Trophoblast cell (in vitro differentiated cells and primary cell): ENCODE results near the gene KIF18B.

ENCODE experiments used
- DNase-seq, 2 donors: peaks; one replicate each; pipeline ENCODE4 v3.0.0-alpha.2; 2016
- H2AFZ ChIP-seq: 2 replicates; pipeline ENCODE4 v1.6.1; 2013; ENCODE audit warnings: low read length, moderate library complexity, mild to moderate bottlenecking; ENCODE audit not compliant: insufficient read depth, poor library complexity
- H2AK5ac ChIP-seq: 2 replicates; pipeline ENCODE4 v1.6.1; 2013; ENCODE audit warnings: mild to moderate bottlenecking, low read length
- H2BK120ac ChIP-seq: 2 replicates; pipeline ENCODE4 v1.6.1; 2013; ENCODE audit warnings: low read length, mild to moderate bottlenecking, moderate library complexity; ENCODE audit not compliant: insufficient read depth, poor library complexity
- H2BK12ac ChIP-seq: 2 replicates; pipeline ENCODE4 v1.6.1; 2013; ENCODE audit warnings: mild to moderate bottlenecking, low read length, moderate library complexity
- H2BK5ac ChIP-seq: 2 replicates; pipeline ENCODE4 v1.6.1; 2013; ENCODE audit warnings: low read length, low read depth, moderate library complexity, mild to moderate bottlenecking; ENCODE audit not compliant: poor library complexity
- H3K14ac ChIP-seq: 2 replicates; pipeline ENCODE4 v1.6.1; 2013; ENCODE audit warnings: mild to moderate bottlenecking, low read length
- H3K18ac ChIP-seq: 2 replicates; pipeline ENCODE4 v1.6.1; 2013; ENCODE audit warnings: mild to moderate bottlenecking, low read length
- H3K23ac ChIP-seq: 2 replicates; pipeline ENCODE4 v1.6.1; 2013; ENCODE audit warnings: low read length
- H3K27ac ChIP-seq: 2 replicates; pipeline ENCODE4 v1.5.1; 2013; ENCODE audit warnings: low read depth, mild to moderate bottlenecking, inconsistent platforms, low read length, moderate library complexity
- H3K27me3 ChIP-seq: 2 replicates; pipeline ENCODE4 v1.6.1; 2013; ENCODE audit warnings: inconsistent platforms, mild to moderate bottlenecking, low read length, moderate library complexity; ENCODE audit not compliant: insufficient read depth
- H3K36me3 ChIP-seq, 2 experiments: 1 replicate in 1 of 2; 2 replicates in 1 of 2; pipeline ENCODE4 v1.6.1; 2013; ENCODE audit warnings: low read length in 2 of 2, mild to moderate bottlenecking in 2 of 2, moderate library complexity in 1 of 2; ENCODE audit not compliant: insufficient read depth in 2 of 2, control insufficient read depth in 1 of 2
- H3K4ac ChIP-seq: 2 replicates; pipeline ENCODE4 v1.6.1; 2013; ENCODE audit warnings: low read depth, mild to moderate bottlenecking, low read length, moderate library complexity
- H3K4me1 ChIP-seq, 2 experiments: 1 replicate in 1 of 2; 2 replicates in 1 of 2; pipeline ENCODE4 v1.6.1; 2013; ENCODE audit warnings: low read length in 2 of 2, mild to moderate bottlenecking in 2 of 2, moderate library complexity in 1 of 2; ENCODE audit not compliant: insufficient read depth in 2 of 2, control insufficient read depth in 1 of 2
- H3K4me2 ChIP-seq: 2 replicates; pipeline ENCODE4 v1.6.1; 2013; ENCODE audit warnings: inconsistent platforms, mild to moderate bottlenecking, low read length, moderate library complexity
- H3K4me3 ChIP-seq: 2 replicates; pipeline ENCODE4 v1.5.1; 2013; ENCODE audit warnings: mild to moderate bottlenecking, low read depth, low read length, inconsistent platforms
- H3K79me1 ChIP-seq: one replicate; pipeline ENCODE4 v1.6.1; 2013; ENCODE audit warnings: low read length
- H3K79me2 ChIP-seq: 2 replicates; pipeline ENCODE4 v1.6.1; 2013; ENCODE audit warnings: low read length, mild to moderate bottlenecking; ENCODE audit not compliant: control insufficient read depth, insufficient read depth, poor library complexity
- H3K9ac ChIP-seq: 2 replicates; pipeline ENCODE4 v1.6.1; 2013; ENCODE audit warnings: mild to moderate bottlenecking, low read length
- H3K9me3 ChIP-seq: 2 replicates; pipeline ENCODE4 v1.6.1; 2013; ENCODE audit warnings: low read depth, mild to moderate bottlenecking, control low read depth, inconsistent platforms, low read length; ENCODE audit not compliant: insufficient read depth
- H4K12ac ChIP-seq: 2 replicates; pipeline ENCODE4 v1.6.1; 2013; ENCODE audit warnings: low read depth, mild to moderate bottlenecking, low read length, moderate library complexity
- H4K8ac ChIP-seq: 2 replicates; pipeline ENCODE4 v1.6.1; 2013; ENCODE audit warnings: low read depth, mild to moderate bottlenecking, low read length, moderate library complexity
- H4K91ac ChIP-seq: one replicate; pipeline ENCODE4 v1.6.1; 2013; ENCODE audit warnings: low read depth, mild to moderate bottlenecking, low read length, moderate library complexity
- WGBS: extraction: QIAGEN DNeasy Blood & Tissue Kit; methylation state at CpG from one replicate; pipeline ENCODE4 v1.1.7; 2013; ENCODE audit warnings: missing lambda C conversion rate; ENCODE audit not compliant: insufficient read length, insufficient coverage; ENCODE audit errors: extremely low coverage; 5-methylcytosine and 5-hydroxymethylcytosine counted together

Gene KIF18B

GRCh38 chr17:44932096-44932786, 15.3 kb downstream of the KIF18B start:
- H3K27me3 ChIP-seq = no peaks in the 10 kb centered on the region
- no peak for DNase-seq
- no peak overlapping the region for H3K27ac ChIP-seq
- no peak overlapping the region for H3K4ac ChIP-seq
- no peak overlapping the region for H2AK5ac ChIP-seq
- no peak overlapping the region for H4K8ac ChIP-seq
- H3K9ac ChIP-seq = no peak overlapping the region
- no peaks in the 10 kb centered on the region for H3K79me1 ChIP-seq
- H2BK120ac ChIP-seq = no peak overlapping the region
- no peaks in the 10 kb centered on the region for H3K4me1 ChIP-seq
- no peaks in the 10 kb centered on the region for H3K79me2 ChIP-seq
- no peak overlapping the region for H3K18ac ChIP-seq
- no CpG with 5 or more reads among the region's 8 CpGs for WGBS
- H3K14ac ChIP-seq = no peak overlapping the region
- no peak overlapping the region for H2BK12ac ChIP-seq
- no peaks in the 10 kb centered on the region for H3K9me3 ChIP-seq
- H4K12ac ChIP-seq = no peak overlapping the region
- no peak overlapping the region for H3K4me2 ChIP-seq
- H3K4me3 ChIP-seq = no peak overlapping the region
- no peak overlapping the region for H4K91ac ChIP-seq
- H3K23ac ChIP-seq = no peak overlapping the region
- H2AFZ ChIP-seq = no peak overlapping the region
- H3K36me3 ChIP-seq = peaks cover 73 to 78% of the 10 kb centered on the region in 2 experiments
- H2BK5ac ChIP-seq = no peak overlapping the region

GRCh38 chr17:44931376-44931775, 16.2 kb downstream of the KIF18B start:
- Histone ChIP-seq H3K36me3 (peaks cover 81 to 86% of the 10 kb centered on the region in 2 experiments), H2AFZ (no peak overlapping the region), H3K9me3 (no peaks in the 10 kb centered on the region), H3K4me1 (no peaks in the 10 kb centered on the region), H3K4me2 (no peak overlapping the region), H2BK120ac (no peak overlapping the region), H3K27ac (no peak overlapping the region), H3K14ac (no peak overlapping the region), H4K12ac (no peak overlapping the region), H3K4ac (no peak overlapping the region), H2AK5ac (no peak overlapping the region), H3K9ac (no peak overlapping the region), H4K91ac (no peak overlapping the region), H4K8ac (no peak overlapping the region), H3K27me3 (no peaks in the 10 kb centered on the region), H3K79me1 (no peaks in the 10 kb centered on the region), H3K23ac (no peak overlapping the region), H3K79me2 (no peaks in the 10 kb centered on the region), H2BK5ac (no peak overlapping the region), H2BK12ac (no peak overlapping the region), H3K18ac (no peak overlapping the region), H3K4me3 (no peak overlapping the region)
- no peak for DNase-seq
- WGBS = no CpG with 5 or more reads among the region's 5 CpGs

- H3K9ac ChIP-seq = no peak overlapping the region
- H4K8ac ChIP-seq = no peak overlapping the region
- no peak for DNase-seq
- H3K4me3 ChIP-seq = no peak overlapping the region
- H2BK120ac ChIP-seq = no peak overlapping the region
- no peaks in the 10 kb centered on the region for H3K4me1 ChIP-seq
- no peak overlapping the region for H4K91ac ChIP-seq
- peaks cover 82 to 87% of the 10 kb centered on the region in 2 experiments for H3K36me3 ChIP-seq
- no peak overlapping the region for H2AFZ ChIP-seq
- WGBS = no CpG with 5 or more reads among the region's 6 CpGs
- H3K23ac ChIP-seq = no peak overlapping the region
- no peak overlapping the region for H2BK5ac ChIP-seq
- H2AK5ac ChIP-seq = no peak overlapping the region
- no peak overlapping the region for H3K14ac ChIP-seq
- H3K4ac ChIP-seq = no peak overlapping the region
- no peak overlapping the region for H3K27ac ChIP-seq
- no peaks in the 10 kb centered on the region for H3K27me3 ChIP-seq
- no peaks in the 10 kb centered on the region for H3K9me3 ChIP-seq
- H3K4me2 ChIP-seq = no peak overlapping the region
- H3K79me1 ChIP-seq = no peaks in the 10 kb centered on the region
- no peak overlapping the region for H2BK12ac ChIP-seq
- H4K12ac ChIP-seq = no peak overlapping the region
- no peaks in the 10 kb centered on the region for H3K79me2 ChIP-seq
- H3K18ac ChIP-seq = no peak overlapping the region
Observed at GRCh38 chr17:44930667-44931066, 16.9 kb downstream of the KIF18B start.

- Histone ChIP-seq H2BK120ac (no peak overlapping the region), H2BK12ac (no peak overlapping the region), H3K4me3 (no peak overlapping the region), H3K4ac (no peak overlapping the region), H3K27me3 (no peaks in the 10 kb centered on the region), H2BK5ac (no peak overlapping the region), H2AK5ac (no peak overlapping the region), H3K27ac (no peak overlapping the region), H3K23ac (no peak overlapping the region), H4K8ac (no peak overlapping the region), H3K79me1 (no peaks in the 10 kb centered on the region), H3K4me2 (no peak overlapping the region), H3K4me1 (no peaks in the 10 kb centered on the region), H3K9ac (no peak overlapping the region), H4K12ac (no peak overlapping the region), H3K14ac (no peak overlapping the region), H3K9me3 (no peaks in the 10 kb centered on the region), H3K18ac (no peak overlapping the region), H3K36me3 (peaks cover 69 to 72% of the 10 kb centered on the region in 2 experiments), H2AFZ (no peak overlapping the region), H3K79me2 (no peaks in the 10 kb centered on the region), H4K91ac (no peak overlapping the region)
- DNase-seq = no peak
- no CpG with 5 or more reads among the region's 7 CpGs for WGBS
Observed at GRCh38 chr17:44928950-44929720, 18.4 kb downstream of the KIF18B start.
